Thyroid gland (tissue), 4 donors: ENCODE results near the gene PTPRN2. TPM values are rescaled to one million over a fixed set of nuclear protein-coding genes. Genes with fewer than 3 reads are reported as not detected.

ENCODE experiments used
- DNase-seq, 2 donors: peaks; one replicate each; pipeline ENCODE4 v3.0.0-alpha.2; 2019
- H3K27ac ChIP-seq, 3 donors: fragments of 200-600 bp; sonication (generic); 1 replicate in 2 of 3; 2 replicates in 1 of 3; pipeline ENCODE4 v1.5.1; 2016 to 2019; ENCODE audit warnings: mild to moderate bottlenecking in 1 of 3, moderate library complexity in 1 of 3
- H3K27me3 ChIP-seq: fragments of 200-600 bp; sonication (generic); one replicate; pipeline ENCODE4 v1.5.1; 2019
- H3K36me3 ChIP-seq, 2 donors: fragments of 200-600 bp; sonication (generic); one replicate each; pipeline ENCODE4 v1.5.1; 2016 to 2019
- H3K4me1 ChIP-seq, 2 donors: fragments of 200-600 bp; sonication (generic); one replicate each; pipeline ENCODE4 v1.5.1; 2017 to 2019
- H3K4me3 ChIP-seq, 3 donors: fragments of 200-600 bp; sonication (generic); replicated peaks in 1 of 3; 1 replicate in 2 of 3; 2 replicates in 1 of 3; pipeline ENCODE4 v1.5.1; 2016; ENCODE audit warnings: mild to moderate bottlenecking in 1 of 3
- H3K9me3 ChIP-seq: fragments of 200-600 bp; sonication (generic); one replicate; pipeline ENCODE4 v1.5.1; 2017
- CTCF ChIP-seq, 6 experiments: fragments of 200-600 bp in 3 of 6; fragments of 450-650 bp in 3 of 6; sonication (generic) in 3 of 6; IDR thresholded peaks; one replicate each; pipeline ENCODE4 v1.5.1; 2016 to 2019; ENCODE audit warnings: antibody characterized with exemption in 6 of 6, mild to moderate bottlenecking in 2 of 6, inconsistent platforms in 1 of 6, moderate library complexity in 1 of 6
- POLR2A ChIP-seq, 2 donors: fragments of 450-650 bp; IDR thresholded peaks; one replicate each; pipeline ENCODE4 v1.6.1; 2017; ENCODE audit warnings: antibody characterized with exemption in 2 of 2, mild to moderate bottlenecking in 2 of 2, moderate library complexity in 1 of 2
- WGBS, 2 donors: methylation state at CpG; one replicate each; pipeline ENCODE4 v1.1.5; 2017; 5-methylcytosine and 5-hydroxymethylcytosine counted together
- intact Hi-C: fragments of 100-400 bp; cut with DNase I; formaldehyde crosslinking; loops from one replicate; pipeline ENCODE4 v1.15.1; 2023
- total RNA-seq, 4 donors: library from RNA; depleted of rRNA; stranded (reverse); fragments of >200 nt; gene quantifications; one replicate each; pipeline ENCODE4 v1.2.3, GENCODE V29; 2016

The PTPRN2 gene
- total RNA-seq, 4 donors from 2014 or later = 4.2 to 9.9 (median 7.7) TPM

GRCh38 chr7:158087196-158087595, 500.4 kb downstream of the PTPRN2 start:
- Histone ChIP-seq H3K4me3 (no peak overlapping the region), H3K36me3 (no peaks in the 10 kb centered on the region), H3K27me3 (no peaks in the 10 kb centered on the region), H3K9me3 (no peaks in the 10 kb centered on the region), H3K4me1 (no peaks in the 10 kb centered on the region), H3K27ac (no peak overlapping the region)
- TF ChIP-seq POLR2A (IDR thresholded peaks at IDR 0.05) (no peak), CTCF (IDR thresholded peaks at IDR 0.05) (no peak)
- intact Hi-C loops = no loop called here
- 69 to 85% methylated on average over 14 of the region's 14 CpGs for WGBS, 2 donors
- no peak for DNase-seq

- DNase-seq = no peak
- intact Hi-C loops = no loop called here
- Histone ChIP-seq H3K9me3 (no peaks in the 10 kb centered on the region), H3K27me3 (no peaks in the 10 kb centered on the region), H3K4me1 (no peaks in the 10 kb centered on the region), H3K27ac (no peak overlapping the region), H3K4me3 (no peak overlapping the region), H3K36me3 (no peaks in the 10 kb centered on the region)
- WGBS, 2 donors = 76 to 87% methylated on average over 28 to 30 of the region's 30 CpGs
- no peak for TF ChIP-seq CTCF (IDR thresholded peaks at IDR 0.05)
- TF ChIP-seq POLR2A (IDR thresholded peaks at IDR 0.05) = no peak
These were observed 501.6 kb downstream of the PTPRN2 start for GRCh38 chr7:158085741-158086695.

DNA sequence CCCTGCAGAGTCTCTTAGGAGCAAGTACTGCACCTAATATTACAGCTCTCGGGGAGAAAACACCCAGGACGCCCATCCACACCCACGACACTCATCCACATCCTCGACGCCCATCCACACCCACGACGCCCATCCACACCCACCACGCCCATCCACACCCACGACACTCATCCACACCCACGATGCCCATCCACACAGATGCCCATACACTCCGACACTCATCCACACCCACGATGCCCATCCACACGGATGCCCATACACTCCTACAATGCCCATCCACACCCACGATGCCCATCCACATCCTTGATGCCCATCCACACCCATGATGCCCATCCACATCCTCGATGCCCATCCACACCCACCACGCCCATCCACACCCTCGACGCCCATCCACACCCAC, 503.1 kb downstream of the PTPRN2 start:
- H3K27ac ChIP-seq = no peak overlapping the region
- TF ChIP-seq CTCF (IDR thresholded peaks at IDR 0.05) (no peak), POLR2A (IDR thresholded peaks at IDR 0.05) (no peak)
- H3K9me3 ChIP-seq = no peaks in the 10 kb centered on the region
- H3K36me3 ChIP-seq = no peaks in the 10 kb centered on the region
- WGBS, 2 donors = 95% methylated on average over 18 of the region's 18 CpGs
- intact Hi-C loops = no loop called here
- no peak overlapping the region for H3K4me3 ChIP-seq
- H3K27me3 ChIP-seq = no peaks in the 10 kb centered on the region
- DNase-seq = no peak
- H3K4me1 ChIP-seq = no peaks in the 10 kb centered on the region

DNA sequence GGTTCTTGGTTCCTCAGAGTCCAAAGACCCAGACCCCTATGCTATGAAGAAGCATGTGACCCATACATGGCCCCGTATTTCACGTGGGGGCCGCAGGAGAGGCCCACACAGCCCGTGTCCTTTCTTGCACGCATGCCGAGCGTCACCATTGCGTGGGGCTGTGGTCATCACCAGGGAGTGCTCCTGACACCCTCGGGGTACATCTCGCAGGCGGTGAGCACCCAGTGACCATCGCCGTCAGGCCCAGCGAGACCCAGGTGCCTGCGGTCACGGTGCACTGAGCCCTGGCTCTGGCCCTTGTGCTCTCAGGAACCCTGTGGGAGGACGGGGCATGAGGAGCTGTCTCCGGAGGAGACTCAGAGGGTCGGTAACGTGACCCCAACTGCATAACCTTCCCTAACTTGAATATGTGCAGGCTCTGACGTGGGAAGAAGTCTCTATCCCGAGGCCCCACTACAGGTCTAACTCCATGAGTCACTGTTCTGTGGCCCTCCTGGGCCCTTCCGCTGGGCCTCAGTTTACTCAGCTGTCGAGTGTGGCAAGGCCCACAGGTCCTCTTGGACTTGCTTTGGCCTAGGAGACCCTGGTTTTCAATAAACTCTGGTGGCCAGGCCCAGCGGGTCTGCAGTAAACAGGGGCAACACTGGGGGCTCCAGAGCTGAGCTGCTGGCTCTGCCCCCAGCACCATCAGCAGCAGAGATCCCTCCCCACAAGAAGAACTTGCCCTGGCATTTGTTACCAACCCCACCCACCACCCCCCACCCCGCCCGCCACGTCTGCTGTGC, 503.9 kb downstream of the PTPRN2 start:
- no peak for DNase-seq
- no peak for TF ChIP-seq POLR2A (IDR thresholded peaks at IDR 0.05)
- no peak for TF ChIP-seq CTCF (IDR thresholded peaks at IDR 0.05)
- H3K36me3 ChIP-seq = no peaks in the 10 kb centered on the region
- WGBS, 2 donors = 90 to 97% methylated on average over 10 to 21 of the region's 28 CpGs
- no peaks in the 10 kb centered on the region for H3K27me3 ChIP-seq
- intact Hi-C loops = no loop called here
- H3K4me3 ChIP-seq = no peak overlapping the region
- H3K4me1 ChIP-seq = no peaks in the 10 kb centered on the region
- no peak overlapping the region for H3K27ac ChIP-seq
- H3K9me3 ChIP-seq = no peaks in the 10 kb centered on the region

DNA sequence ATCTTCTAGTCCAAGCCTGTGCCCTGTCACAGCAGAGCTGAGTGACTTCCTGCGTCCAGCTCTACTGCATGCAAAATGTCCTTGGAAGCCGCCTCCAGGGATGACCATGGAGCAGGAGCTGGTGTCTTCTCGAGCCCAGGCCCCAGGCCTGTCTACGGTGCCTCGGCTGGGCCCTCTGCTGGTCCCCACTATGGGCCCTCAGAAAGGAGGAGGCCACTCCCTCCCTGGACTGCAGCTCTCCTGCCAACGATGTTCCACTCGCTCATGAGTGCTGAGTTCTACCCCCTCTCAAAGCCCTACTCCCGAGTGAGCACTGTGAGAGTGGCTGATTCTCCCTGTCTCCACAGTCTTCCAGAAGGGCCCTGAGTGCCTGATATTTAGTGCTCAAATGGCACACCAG, 504.9 kb downstream of the PTPRN2 start:
- TF ChIP-seq POLR2A (IDR thresholded peaks at IDR 0.05) (no peak), CTCF (IDR thresholded peaks at IDR 0.05) (no peak)
- no peak overlapping the region for H3K27ac ChIP-seq
- H3K9me3 ChIP-seq = no peaks in the 10 kb centered on the region
- H3K36me3 ChIP-seq = no peaks in the 10 kb centered on the region
- intact Hi-C loops = no loop called here
- H3K4me1 ChIP-seq = no peaks in the 10 kb centered on the region
- WGBS, 2 donors = 70 to 72% methylated on average over 3 to 8 of the region's 8 CpGs
- no peak for DNase-seq
- H3K27me3 ChIP-seq = no peaks in the 10 kb centered on the region
- no peak overlapping the region for H3K4me3 ChIP-seq
